RWPE2 (cell line): Measurements from ENCODE around the gene CHST13.

Source experiments
- ATAC-seq: fragments of 200-7000 bp; cut with Tn5 transposase; 3 replicates; pipeline ENCODE4 v1.9.1; 2021; ENCODE audit warnings: low read depth
- DNase-seq: peaks from one replicate; pipeline ENCODE4 v3.0.0-alpha.2; 2020; ENCODE audit warnings: low spot score
- H3K27ac ChIP-seq: fragments of 450-650 bp; 2 replicates; pipeline ENCODE4 v1.5.1; 2017; ENCODE audit warnings: mild to moderate bottlenecking; ENCODE audit not compliant: poor library complexity, severe bottlenecking
- H3K27me3 ChIP-seq: fragments of 250-450 bp; sonication (Bioruptor Pico); 2 replicates; pipeline ENCODE4 v1.5.1; 2021; ENCODE audit warnings: mild to moderate bottlenecking, moderate library complexity; ENCODE audit not compliant: insufficient read depth, poor library complexity, severe bottlenecking
- H3K36me3 ChIP-seq: fragments of 250-450 bp; sonication (Bioruptor Pico); 2 replicates; pipeline ENCODE4 v1.5.1; 2020; ENCODE audit warnings: low read depth, mild to moderate bottlenecking, moderate library complexity
- H3K4me1 ChIP-seq: fragments of 250-450 bp; sonication (Bioruptor Pico); 2 replicates; pipeline ENCODE4 v1.5.1; 2021; ENCODE audit warnings: mild to moderate bottlenecking, moderate library complexity; ENCODE audit not compliant: insufficient read depth, poor library complexity, severe bottlenecking
- H3K4me3 ChIP-seq: fragments of 250-450 bp; sonication (Bioruptor Pico); 2 replicates; pipeline ENCODE4 v1.5.1; 2021; ENCODE audit warnings: mild to moderate bottlenecking, moderate library complexity; ENCODE audit not compliant: severe bottlenecking
- H3K9me3 ChIP-seq: fragments of 250-450 bp; sonication (Bioruptor Pico); 2 replicates; pipeline ENCODE4 v1.5.1; 2021; ENCODE audit warnings: mild to moderate bottlenecking, moderate library complexity; ENCODE audit not compliant: severe bottlenecking
- CTCF ChIP-seq: fragments of 450-650 bp; IDR thresholded peaks from one replicate; pipeline ENCODE4 v1.5.1; 2017; ENCODE audit warnings: mild to moderate bottlenecking, moderate library complexity; ENCODE audit not compliant: poor library complexity, severe bottlenecking

The CHST13 gene

GRCh38 chr3:126498461-126498860 lies 25.5 kb upstream of the CHST13 start:
- no peak for DNase-seq
- H3K4me1 ChIP-seq, result no peaks in the 10 kb centered on the region
- H3K9me3 ChIP-seq, result no peaks in the 10 kb centered on the region
- TF ChIP-seq CTCF, result no peak
- H3K4me3 ChIP-seq, result no peak overlapping the region
- no peak for ATAC-seq
- H3K27me3 ChIP-seq, result no peaks in the 10 kb centered on the region
- no peaks in the 10 kb centered on the region for H3K36me3 ChIP-seq
- H3K27ac ChIP-seq, result no peak overlapping the region

GRCh38 chr3:126498929-126499328 lies 25.0 kb upstream of the CHST13 start:
- no peak for TF ChIP-seq CTCF
- Histone ChIP-seq H3K4me1 (no peaks in the 10 kb centered on the region), H3K4me3 (no peak overlapping the region), H3K9me3 (no peaks in the 10 kb centered on the region), H3K27ac (no peak overlapping the region), H3K27me3 (no peaks in the 10 kb centered on the region), H3K36me3 (no peaks in the 10 kb centered on the region)
- DNase-seq (no peak), ATAC-seq (no peak)

- no peaks in the 10 kb centered on the region for H3K4me1 ChIP-seq
- H3K4me3 ChIP-seq, result no peak overlapping the region
- no peak overlapping the region for H3K27ac ChIP-seq
- no peaks in the 10 kb centered on the region for H3K27me3 ChIP-seq
- no peaks in the 10 kb centered on the region for H3K36me3 ChIP-seq
- no peak for DNase-seq
- ATAC-seq, result no peak
- H3K9me3 ChIP-seq, result no peaks in the 10 kb centered on the region
- TF ChIP-seq CTCF, result no peak
These were observed 24.6 kb upstream of the CHST13 start for GRCh38 chr3:126499401-126499800.

GRCh38 chr3:126500016-126500415 lies 23.9 kb upstream of the CHST13 start:
- H3K4me1 ChIP-seq, result no peaks in the 10 kb centered on the region
- no peak for TF ChIP-seq CTCF
- no peaks in the 10 kb centered on the region for H3K27me3 ChIP-seq
- ATAC-seq (no peak), DNase-seq (no peak)
- H3K9me3 ChIP-seq, result no peaks in the 10 kb centered on the region
- no peak overlapping the region for H3K27ac ChIP-seq
- no peaks in the 10 kb centered on the region for H3K36me3 ChIP-seq
- no peak overlapping the region for H3K4me3 ChIP-seq

GRCh38 chr3:126501054-126501453 lies 22.9 kb upstream of the CHST13 start:
- H3K4me3 ChIP-seq, result no peak overlapping the region
- no peak for DNase-seq
- H3K27ac ChIP-seq, result no peak overlapping the region
- no peaks in the 10 kb centered on the region for H3K27me3 ChIP-seq
- no peaks in the 10 kb centered on the region for H3K36me3 ChIP-seq
- no peaks in the 10 kb centered on the region for H3K9me3 ChIP-seq
- no peak for TF ChIP-seq CTCF
- no peak for ATAC-seq
- H3K4me1 ChIP-seq, result no peaks in the 10 kb centered on the region
